HepG2 (cell line): ENCODE results near the gene EXOC6B. TPM values are rescaled to one million over a fixed set of nuclear protein-coding genes. Genes with fewer than 3 reads are reported as not detected.

Source experiments
- CEBPG ChIP-seq: IDR thresholded peaks from 2 replicates; pipeline ENCODE4 v1.6.1; 2016
- EHMT2 ChIP-seq: fragments of 200-600 bp; sonication (generic); IDR thresholded peaks from 2 replicates; pipeline ENCODE4 v1.7.0; 2017; ENCODE audit warnings: antibody characterized with exemption, low read depth, low read length, borderline replicate concordance
- HNRNPH1 ChIP-seq: fragments of 200-400 bp; formaldehyde crosslinking; optimal IDR thresholded peaks from 2 replicates; pipeline ENCODE3; 2017; ENCODE audit warnings: mild to moderate bottlenecking, low read depth, low read length
- IKZF1 ChIP-seq: fragments of 450-650 bp; IDR thresholded peaks from 2 replicates; pipeline ENCODE4 v1.7.1; 2016
- RBFOX2 ChIP-seq: fragments of 200-400 bp; formaldehyde crosslinking; IDR thresholded peaks from 2 replicates; pipeline ENCODE4 v1.6.1; 2017; ENCODE audit warnings: low read depth, mild to moderate bottlenecking, low read length
- RFXANK ChIP-seq: IDR thresholded peaks from 2 replicates; pipeline ENCODE4 v1.6.1; 2016
- ZC3H4 ChIP-seq: sonication (generic); formaldehyde crosslinking; IDR thresholded peaks from 2 replicates; pipeline ENCODE4 v1.4.0; 2020; ENCODE audit warnings: missing genetic modification reagents, borderline replicate concordance
- ZFX ChIP-seq: sonication (generic); formaldehyde crosslinking; IDR thresholded peaks from 2 replicates; pipeline ENCODE4 v1.4.0; 2020; ENCODE audit warnings: mild to moderate bottlenecking, low read depth, missing genetic modification reagents, moderate library complexity
- ZNF264 ChIP-seq: sonication (generic); formaldehyde crosslinking; IDR thresholded peaks from 2 replicates; pipeline ENCODE4 v1.4.0; 2020; ENCODE audit warnings: missing genetic modification reagents
- ZNF30 ChIP-seq: sonication (generic); formaldehyde crosslinking; IDR thresholded peaks from 2 replicates; pipeline ENCODE4 v1.5.0; 2020; ENCODE audit warnings: mild to moderate bottlenecking, missing genetic modification reagents
- ZNF317 ChIP-seq: sonication (generic); formaldehyde crosslinking; IDR thresholded peaks from 2 replicates; pipeline ENCODE4 v1.5.0; 2020; ENCODE audit warnings: mild to moderate bottlenecking, missing genetic modification reagents
- ZNF432 ChIP-seq: sonication (generic); formaldehyde crosslinking; IDR thresholded peaks from 2 replicates; pipeline ENCODE4 v1.5.0; 2020; ENCODE audit warnings: missing genetic modification reagents, mild to moderate bottlenecking, borderline replicate concordance
- ZNF570 ChIP-seq: sonication (generic); formaldehyde crosslinking; IDR thresholded peaks from 2 replicates; pipeline ENCODE4 v1.4.0; 2020; ENCODE audit warnings: mild to moderate bottlenecking, missing genetic modification reagents, borderline replicate concordance
- polyA plus RNA-seq, 8 experiments: library from polyadenylated mRNA; depleted of rRNA in 3 of 8; stranded (reverse) in 7 of 8; unstranded in 1 of 8; fragments of >200 nt; fragmentation: Illumina TruSeq in 4 of 8; extraction: Trizol in 4 of 8; gene quantifications; 2 replicates each; pipeline versions ENCODE4 v1.2.1 to v1.2.3, GENCODE V29; 2011 to 2016; ENCODE audit warnings: low read depth in 4 of 8, missing spikeins in 1 of 8, mixed read lengths in 1 of 8; ENCODE audit not compliant: insufficient read depth in 1 of 8
- total RNA-seq, 5 experiments: library from RNA; depleted of rRNA; stranded (reverse); fragments of >200 nt; fragmentation: Illumina TruSeq; extraction: Trizol; gene quantifications; 2 replicates each; pipeline ENCODE4 v1.2.3, GENCODE V29; 2016; ENCODE audit warnings: low read depth in 1 of 5
- TF ChIP-seq, protein P1 (sequence below): sonication (generic); formaldehyde crosslinking; IDR thresholded peaks from 2 replicates; pipeline ENCODE4 v1.4.0; 2020; ENCODE audit warnings: mild to moderate bottlenecking, missing genetic modification reagents, borderline replicate concordance
- TF ChIP-seq, protein P2 (sequence below): sonication (generic); formaldehyde crosslinking; conservative IDR thresholded peaks from 2 replicates; pipeline ENCODE4 v1.4.0; 2020; ENCODE audit warnings: missing genetic modification reagents
- TF ChIP-seq, protein P3 (sequence below): sonication (generic); formaldehyde crosslinking; conservative IDR thresholded peaks from 2 replicates; pipeline ENCODE4 v1.4.0; 2020; ENCODE audit warnings: missing genetic modification reagents
- TF ChIP-seq, protein P4 (sequence below): sonication (generic); formaldehyde crosslinking; IDR thresholded peaks from 2 replicates; pipeline ENCODE4 v1.8.0; 2022; ENCODE audit warnings: mild to moderate bottlenecking, missing genetic modification reagents
- TF ChIP-seq, protein P5 (sequence below): IDR thresholded peaks from 2 replicates; pipeline ENCODE4 v1.6.1; 2016; ENCODE audit warnings: low read depth, borderline replicate concordance

EXOC6B gene
- total and polyA plus RNA-seq, 2 of the 13 experiments (the other 11 are each of a cell fraction or from before 2014, with no cell fraction given): 9.1 to 15.9 TPM

DNA sequence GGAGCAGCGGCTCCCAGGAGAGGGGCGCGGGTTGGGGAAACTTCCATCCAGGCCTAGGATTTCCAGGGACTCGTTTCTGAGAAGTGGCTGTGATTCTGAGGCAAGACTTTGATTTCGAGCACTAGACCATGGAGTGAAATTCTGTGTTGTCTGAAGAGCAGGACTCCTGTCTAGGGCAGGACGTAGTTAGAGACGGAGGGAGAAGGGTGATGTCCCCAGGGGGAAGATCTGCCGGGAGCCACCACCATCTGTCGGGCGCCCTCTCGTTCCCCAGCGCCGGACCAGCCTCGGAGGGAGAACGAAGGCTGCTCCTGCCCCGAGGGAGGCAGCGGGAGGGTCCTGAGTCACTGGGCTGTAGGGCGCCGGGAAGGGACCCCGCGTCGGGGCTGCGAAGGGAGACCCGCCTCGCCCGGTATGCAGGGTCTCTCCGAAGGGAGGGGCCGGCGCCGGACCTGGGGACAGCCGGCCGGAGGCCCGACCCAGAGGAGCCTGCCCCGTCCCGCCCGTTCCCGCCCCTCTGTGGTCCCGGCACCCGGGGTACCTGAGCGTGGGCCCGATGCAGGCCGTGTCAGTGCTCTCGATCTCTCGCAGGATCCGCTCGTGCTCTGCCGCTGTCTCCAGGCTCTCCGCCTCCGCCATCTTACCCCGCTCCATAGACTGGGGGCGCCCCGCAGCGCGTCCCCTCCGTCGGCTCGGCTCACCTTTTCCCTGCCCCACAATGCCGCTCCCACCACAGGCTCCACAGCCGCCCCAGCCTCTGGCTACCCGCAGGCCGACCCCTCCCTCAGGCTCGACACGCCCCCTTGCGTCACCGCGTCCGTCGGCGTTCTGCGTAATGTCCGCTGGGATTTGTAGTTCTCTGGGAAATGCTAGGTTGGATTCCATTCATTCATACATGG is at the start of gene EXOC6B (continued):
- TF ChIP-seq, protein P1, sequence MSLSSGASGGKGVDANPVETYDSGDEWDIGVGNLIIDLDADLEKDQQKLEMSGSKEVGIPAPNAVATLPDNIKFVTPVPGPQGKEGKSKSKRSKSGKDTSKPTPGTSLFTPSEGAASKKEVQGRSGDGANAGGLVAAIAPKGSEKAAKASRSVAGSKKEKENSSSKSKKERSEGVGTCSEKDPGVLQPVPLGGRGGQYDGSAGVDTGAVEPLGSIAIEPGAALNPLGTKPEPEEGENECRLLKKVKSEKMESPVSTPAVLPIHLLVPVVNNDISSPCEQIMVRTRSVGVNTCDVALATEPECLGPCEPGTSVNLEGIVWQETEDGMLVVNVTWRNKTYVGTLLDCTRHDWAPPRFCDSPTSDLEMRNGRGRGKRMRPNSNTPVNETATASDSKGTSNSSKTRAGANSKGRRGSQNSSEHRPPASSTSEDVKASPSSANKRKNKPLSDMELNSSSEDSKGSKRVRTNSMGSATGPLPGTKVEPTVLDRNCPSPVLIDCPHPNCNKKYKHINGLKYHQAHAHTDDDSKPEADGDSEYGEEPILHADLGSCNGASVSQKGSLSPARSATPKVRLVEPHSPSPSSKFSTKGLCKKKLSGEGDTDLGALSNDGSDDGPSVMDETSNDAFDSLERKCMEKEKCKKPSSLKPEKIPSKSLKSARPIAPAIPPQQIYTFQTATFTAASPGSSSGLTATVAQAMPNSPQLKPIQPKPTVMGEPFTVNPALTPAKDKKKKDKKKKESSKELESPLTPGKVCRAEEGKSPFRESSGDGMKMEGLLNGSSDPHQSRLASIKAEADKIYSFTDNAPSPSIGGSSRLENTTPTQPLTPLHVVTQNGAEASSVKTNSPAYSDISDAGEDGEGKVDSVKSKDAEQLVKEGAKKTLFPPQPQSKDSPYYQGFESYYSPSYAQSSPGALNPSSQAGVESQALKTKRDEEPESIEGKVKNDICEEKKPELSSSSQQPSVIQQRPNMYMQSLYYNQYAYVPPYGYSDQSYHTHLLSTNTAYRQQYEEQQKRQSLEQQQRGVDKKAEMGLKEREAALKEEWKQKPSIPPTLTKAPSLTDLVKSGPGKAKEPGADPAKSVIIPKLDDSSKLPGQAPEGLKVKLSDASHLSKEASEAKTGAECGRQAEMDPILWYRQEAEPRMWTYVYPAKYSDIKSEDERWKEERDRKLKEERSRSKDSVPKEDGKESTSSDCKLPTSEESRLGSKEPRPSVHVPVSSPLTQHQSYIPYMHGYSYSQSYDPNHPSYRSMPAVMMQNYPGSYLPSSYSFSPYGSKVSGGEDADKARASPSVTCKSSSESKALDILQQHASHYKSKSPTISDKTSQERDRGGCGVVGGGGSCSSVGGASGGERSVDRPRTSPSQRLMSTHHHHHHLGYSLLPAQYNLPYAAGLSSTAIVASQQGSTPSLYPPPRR: peak; percentile 46; the same call in 1 of the 2 replicates
- peak; percentile 87; the same call in 1 of the 2 replicates for TF ChIP-seq ZNF317 (CRISPR knock-in tag)
- no peak; the same call in 1 of the 2 replicates for TF ChIP-seq EHMT2
- no peak for TF ChIP-seq ZNF432 (CRISPR knock-in tag)
- TF ChIP-seq ZFX (CRISPR knock-in tag): peak; percentile 98
- TF ChIP-seq CEBPG (CRISPR knock-in tag): peak; percentile 95
- TF ChIP-seq HNRNPH1: peak; percentile 71
- TF ChIP-seq, protein P2, sequence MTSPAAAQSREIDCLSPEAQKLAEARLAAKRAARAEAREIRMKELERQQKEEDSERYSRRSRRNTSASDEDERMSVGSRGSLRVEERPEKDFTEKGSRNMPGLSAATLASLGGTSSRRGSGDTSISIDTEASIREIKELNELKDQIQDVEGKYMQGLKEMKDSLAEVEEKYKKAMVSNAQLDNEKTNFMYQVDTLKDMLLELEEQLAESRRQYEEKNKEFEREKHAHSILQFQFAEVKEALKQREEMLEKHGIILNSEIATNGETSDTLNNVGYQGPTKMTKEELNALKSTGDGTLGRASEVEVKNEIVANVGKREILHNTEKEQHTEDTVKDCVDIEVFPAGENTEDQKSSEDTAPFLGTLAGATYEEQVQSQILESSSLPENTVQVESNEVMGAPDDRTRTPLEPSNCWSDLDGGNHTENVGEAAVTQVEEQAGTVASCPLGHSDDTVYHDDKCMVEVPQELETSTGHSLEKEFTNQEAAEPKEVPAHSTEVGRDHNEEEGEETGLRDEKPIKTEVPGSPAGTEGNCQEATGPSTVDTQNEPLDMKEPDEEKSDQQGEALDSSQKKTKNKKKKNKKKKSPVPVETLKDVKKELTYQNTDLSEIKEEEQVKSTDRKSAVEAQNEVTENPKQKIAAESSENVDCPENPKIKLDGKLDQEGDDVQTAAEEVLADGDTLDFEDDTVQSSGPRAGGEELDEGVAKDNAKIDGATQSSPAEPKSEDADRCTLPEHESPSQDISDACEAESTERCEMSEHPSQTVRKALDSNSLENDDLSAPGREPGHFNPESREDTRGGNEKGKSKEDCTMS (CRISPR knock-in tag): no peak
- no peak for TF ChIP-seq IKZF1
- TF ChIP-seq RBFOX2: peak; percentile 87
- no peak for TF ChIP-seq ZNF570 (CRISPR knock-in tag)
- TF ChIP-seq, protein P3, sequence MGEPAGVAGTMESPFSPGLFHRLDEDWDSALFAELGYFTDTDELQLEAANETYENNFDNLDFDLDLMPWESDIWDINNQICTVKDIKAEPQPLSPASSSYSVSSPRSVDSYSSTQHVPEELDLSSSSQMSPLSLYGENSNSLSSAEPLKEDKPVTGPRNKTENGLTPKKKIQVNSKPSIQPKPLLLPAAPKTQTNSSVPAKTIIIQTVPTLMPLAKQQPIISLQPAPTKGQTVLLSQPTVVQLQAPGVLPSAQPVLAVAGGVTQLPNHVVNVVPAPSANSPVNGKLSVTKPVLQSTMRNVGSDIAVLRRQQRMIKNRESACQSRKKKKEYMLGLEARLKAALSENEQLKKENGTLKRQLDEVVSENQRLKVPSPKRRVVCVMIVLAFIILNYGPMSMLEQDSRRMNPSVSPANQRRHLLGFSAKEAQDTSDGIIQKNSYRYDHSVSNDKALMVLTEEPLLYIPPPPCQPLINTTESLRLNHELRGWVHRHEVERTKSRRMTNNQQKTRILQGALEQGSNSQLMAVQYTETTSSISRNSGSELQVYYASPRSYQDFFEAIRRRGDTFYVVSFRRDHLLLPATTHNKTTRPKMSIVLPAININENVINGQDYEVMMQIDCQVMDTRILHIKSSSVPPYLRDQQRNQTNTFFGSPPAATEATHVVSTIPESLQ (CRISPR knock-in tag): no peak
- TF ChIP-seq RFXANK (CRISPR knock-in tag): no peak
- TF ChIP-seq ZC3H4 (CRISPR knock-in tag): no peak
- TF ChIP-seq, protein P4, sequence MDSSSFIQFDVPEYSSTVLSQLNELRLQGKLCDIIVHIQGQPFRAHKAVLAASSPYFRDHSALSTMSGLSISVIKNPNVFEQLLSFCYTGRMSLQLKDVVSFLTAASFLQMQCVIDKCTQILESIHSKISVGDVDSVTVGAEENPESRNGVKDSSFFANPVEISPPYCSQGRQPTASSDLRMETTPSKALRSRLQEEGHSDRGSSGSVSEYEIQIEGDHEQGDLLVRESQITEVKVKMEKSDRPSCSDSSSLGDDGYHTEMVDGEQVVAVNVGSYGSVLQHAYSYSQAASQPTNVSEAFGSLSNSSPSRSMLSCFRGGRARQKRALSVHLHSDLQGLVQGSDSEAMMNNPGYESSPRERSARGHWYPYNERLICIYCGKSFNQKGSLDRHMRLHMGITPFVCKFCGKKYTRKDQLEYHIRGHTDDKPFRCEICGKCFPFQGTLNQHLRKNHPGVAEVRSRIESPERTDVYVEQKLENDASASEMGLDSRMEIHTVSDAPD (CRISPR knock-in tag): no peak
- peak; percentile 71; the same call in 1 of the 2 replicates for TF ChIP-seq ZNF30 (CRISPR knock-in tag)
- TF ChIP-seq, protein P5, sequence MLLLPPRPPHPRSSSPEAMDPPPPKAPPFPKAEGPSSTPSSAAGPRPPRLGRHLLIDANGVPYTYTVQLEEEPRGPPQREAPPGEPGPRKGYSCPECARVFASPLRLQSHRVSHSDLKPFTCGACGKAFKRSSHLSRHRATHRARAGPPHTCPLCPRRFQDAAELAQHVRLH (CRISPR knock-in tag): peak; percentile 69; the same call in 1 of the 2 replicates
- TF ChIP-seq ZNF264 (CRISPR knock-in tag): no peak
